PC-3 (cell line): Measurements from ENCODE around the gene GABRG3. TPM values are rescaled to one million over a fixed set of nuclear protein-coding genes. Genes with fewer than 3 reads are reported as not detected.
A peak's percentile ranks its signal among the peaks of the same experiment; 100 is the strongest.

ENCODE experiments used
- ATAC-seq: fragments of 200-7000 bp; cut with Tn5 transposase; 2 replicates; pipeline ENCODE4 v1.9.1; 2020; ENCODE audit warnings: mild to moderate bottlenecking, moderate library complexity
- BruUV-seq: library from RNA; stranded (reverse); fragments of 400-500 nt; replicated peaks from 2 replicates; lab custom pipeline; 2021; lab: Mats Ljungman, UMichigan
- CTCF ChIA-PET: fragments of 300-600 bp; sonication (Branson Sonifier 250); formaldehyde crosslinking; loops from one replicate; lab custom pipeline; 2022; ENCODE audit warnings: antibody characterized with exemption; lab: Charles Lee
- POLR2A ChIA-PET: fragments of 300-600 bp; sonication (Branson Sonifier 250); formaldehyde crosslinking; loops from one replicate; lab custom pipeline; 2022; ENCODE audit warnings: antibody characterized with exemption; ENCODE audit not compliant: unreplicated experiment; lab: Charles Lee
- DNase-seq: peaks from one replicate; pipeline ENCODE4 v3.0.0-alpha.2; 2015
- H2AFZ ChIP-seq: fragments of 300-600 bp; sonication (generic); 2 replicates; pipeline ENCODE4 v1.6.0; 2016; ENCODE audit warnings: antibody characterized with exemption, low read length
- H3F3A ChIP-seq: fragments of 300-600 bp; sonication (generic); one replicate; pipeline ENCODE4 v1.6.0; 2017; ENCODE audit warnings: antibody characterized with exemption, low read length, control low read depth, mild to moderate bottlenecking; ENCODE audit not compliant: unreplicated experiment
- H3K27ac ChIP-seq: fragments of 300-600 bp; sonication (generic); 2 replicates; pipeline ENCODE4 v1.5.1; 2016; ENCODE audit warnings: mild to moderate bottlenecking, low read length
- H3K27me3 ChIP-seq: fragments of 300-600 bp; sonication (generic); 2 replicates; pipeline ENCODE4 v1.6.1; 2016; ENCODE audit warnings: low read length, mixed read lengths
- H3K36me3 ChIP-seq: fragments of 300-600 bp; sonication (generic); 2 replicates; pipeline ENCODE4 v1.6.1; 2016; ENCODE audit warnings: low read depth, mixed run types, low read length, mixed read lengths
- H3K4me1 ChIP-seq: fragments of 300-600 bp; sonication (generic); 2 replicates; pipeline ENCODE4 v1.5.1; 2016; ENCODE audit warnings: low read length; ENCODE audit not compliant: insufficient read depth
- H3K4me2 ChIP-seq: fragments of 300-600 bp; sonication (generic); 2 replicates; pipeline ENCODE4 v1.6.0; 2016; ENCODE audit warnings: low read length
- H3K4me3 ChIP-seq: fragments of 300-600 bp; sonication (generic); 2 replicates; pipeline ENCODE4 v1.5.1; 2016; ENCODE audit warnings: mild to moderate bottlenecking, low read length, mixed read lengths
- H3K79me2 ChIP-seq: fragments of 300-600 bp; sonication (generic); 2 replicates; pipeline ENCODE4 v1.6.1; 2017; ENCODE audit warnings: low read length, mixed read lengths
- H3K9ac ChIP-seq: fragments of 300-600 bp; sonication (generic); 2 replicates; pipeline ENCODE4 v1.6.0; 2016; ENCODE audit warnings: mild to moderate bottlenecking, low read length
- H3K9me2 ChIP-seq: fragments of 300-600 bp; sonication (generic); replicated peaks from 2 replicates; pipeline ENCODE4 v1.6.1; 2016; ENCODE audit warnings: mixed run types, low read length, mixed read lengths
- H3K9me3 ChIP-seq: fragments of 300-600 bp; sonication (generic); 2 replicates; pipeline ENCODE4 v1.6.1; 2016; ENCODE audit warnings: low read length, mixed read lengths
- H4K20me1 ChIP-seq: fragments of 300-600 bp; sonication (generic); 2 replicates; pipeline ENCODE4 v1.6.1; 2016; ENCODE audit warnings: low read length, mixed read lengths
- EZH2 ChIP-seq: fragments of 300-600 bp; sonication (generic); IDR thresholded peaks from one replicate; pipeline ENCODE4 v1.6.1; 2017; ENCODE audit warnings: antibody characterized with exemption, mild to moderate bottlenecking, low read length; ENCODE audit not compliant: unreplicated experiment
- EZH2phosphoT487 ChIP-seq: fragments of 300-600 bp; sonication (generic); IDR thresholded peaks from 2 replicates; pipeline ENCODE4 v1.6.1; 2018; ENCODE audit warnings: mild to moderate bottlenecking, antibody characterized with exemption, low read length, borderline replicate concordance
- intact Hi-C: fragments of 100-400 bp; cut with micrococcal nuclease; formaldehyde crosslinking; loops from 2 replicates; pipeline ENCODE4 v1.9.0; 2023
- total RNA-seq: library from RNA; depleted of rRNA; stranded (reverse); fragments of >200 nt; gene quantifications from 2 replicates; pipeline ENCODE4 v1.2.3, GENCODE V29; 2014; rRNA removed
- TF ChIP-seq, protein P1 (sequence below): fragments of 300-600 bp; sonication (generic); conservative IDR thresholded peaks from 2 replicates; pipeline ENCODE4 v1.5.1; 2017; ENCODE audit warnings: antibody characterized with exemption, low read depth, mild to moderate bottlenecking, low read length

Gene GABRG3
- total RNA-seq, 1 experiment from 2014 or later, result 0.11 TPM

DNA sequence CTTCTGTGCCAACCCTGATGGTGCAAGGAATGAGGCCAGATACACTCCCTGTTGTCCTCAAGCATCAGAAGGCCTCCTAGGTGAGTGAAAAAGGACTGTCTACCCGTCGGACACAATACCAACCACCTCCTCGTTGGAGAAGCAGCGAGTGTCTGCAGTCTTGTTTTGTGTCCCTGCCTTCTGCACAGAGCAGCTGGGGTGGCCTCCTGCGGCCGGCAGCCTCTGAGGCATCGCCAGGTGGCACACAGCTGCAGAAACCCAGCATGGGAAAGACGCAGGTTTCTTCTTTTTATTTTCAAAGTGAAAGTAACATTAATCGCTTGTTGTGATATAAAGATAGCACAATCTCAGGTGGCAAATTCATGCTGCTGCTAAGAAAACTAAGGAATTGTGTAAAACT is 618.3 kb downstream of the GABRG3 start:
- Histone ChIP-seq H4K20me1 (no peaks in the 10 kb centered on the region), H3K9ac (no peak overlapping the region), H3K27ac (no peak overlapping the region), H3K9me3 (0 out of 2 replicates have a peak, but pooled peaks cover 5% of the 10 kb centered on the region), H3K36me3 (no peaks in the 10 kb centered on the region), H3K27me3 (no peaks in the 10 kb centered on the region), H3K4me2 (peak overlapping the region; percentile 28; the same call in 1 of the 2 replicates), H2AFZ (no peak overlapping the region), H3K79me2 (no peaks in the 10 kb centered on the region), H3F3A (no peaks in the 10 kb centered on the region), H3K4me1 (no peaks in the 10 kb centered on the region), H3K9me2 (no peaks in the 10 kb centered on the region), H3K4me3 (peak overlapping the region; percentile 30; the same call in 1 of the 2 replicates)
- no peak for DNase-seq
- ChIA-PET CTCF (no interaction called here), POLR2A (no interaction called here)
- TF ChIP-seq EZH2, result no peak
- no peak for TF ChIP-seq EZH2phosphoT487
- TF ChIP-seq, protein P1, sequence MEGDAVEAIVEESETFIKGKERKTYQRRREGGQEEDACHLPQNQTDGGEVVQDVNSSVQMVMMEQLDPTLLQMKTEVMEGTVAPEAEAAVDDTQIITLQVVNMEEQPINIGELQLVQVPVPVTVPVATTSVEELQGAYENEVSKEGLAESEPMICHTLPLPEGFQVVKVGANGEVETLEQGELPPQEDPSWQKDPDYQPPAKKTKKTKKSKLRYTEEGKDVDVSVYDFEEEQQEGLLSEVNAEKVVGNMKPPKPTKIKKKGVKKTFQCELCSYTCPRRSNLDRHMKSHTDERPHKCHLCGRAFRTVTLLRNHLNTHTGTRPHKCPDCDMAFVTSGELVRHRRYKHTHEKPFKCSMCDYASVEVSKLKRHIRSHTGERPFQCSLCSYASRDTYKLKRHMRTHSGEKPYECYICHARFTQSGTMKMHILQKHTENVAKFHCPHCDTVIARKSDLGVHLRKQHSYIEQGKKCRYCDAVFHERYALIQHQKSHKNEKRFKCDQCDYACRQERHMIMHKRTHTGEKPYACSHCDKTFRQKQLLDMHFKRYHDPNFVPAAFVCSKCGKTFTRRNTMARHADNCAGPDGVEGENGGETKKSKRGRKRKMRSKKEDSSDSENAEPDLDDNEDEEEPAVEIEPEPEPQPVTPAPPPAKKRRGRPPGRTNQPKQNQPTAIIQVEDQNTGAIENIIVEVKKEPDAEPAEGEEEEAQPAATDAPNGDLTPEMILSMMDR, result no peak
- ATAC-seq, result no peak
- BruUV-seq, result no TSS peak
- intact Hi-C loops, result no loop called here

- H3K27ac ChIP-seq, result no peak overlapping the region
- POLR2A ChIA-PET, result no interaction called here
- TF ChIP-seq, protein P1, result no peak
- TF ChIP-seq EZH2phosphoT487, result no peak
- no peak for TF ChIP-seq EZH2
Observed at GRCh38 chr15:27589782-27590181, 618.8 kb downstream of the GABRG3 start.

More at GRCh38 chr15:27589782-27590181, 618.8 kb downstream of the GABRG3 start:
- Histone ChIP-seq H3K4me1 (no peaks in the 10 kb centered on the region), H3K9me3 (0 out of 2 replicates have a peak, but pooled peaks cover 5% of the 10 kb centered on the region), H4K20me1 (no peaks in the 10 kb centered on the region), H3K27me3 (no peaks in the 10 kb centered on the region), H3F3A (no peaks in the 10 kb centered on the region), H3K4me2 (no peak overlapping the region), H3K9ac (no peak overlapping the region), H3K36me3 (no peaks in the 10 kb centered on the region), H2AFZ (no peak overlapping the region), H3K4me3 (no peak overlapping the region), H3K79me2 (no peaks in the 10 kb centered on the region), H3K9me2 (no peaks in the 10 kb centered on the region)
- ATAC-seq (no peak), DNase-seq (no peak)
- CTCF ChIA-PET, result no interaction called here
- intact Hi-C loops, result no loop called here
- no TSS peak for BruUV-seq

Other genes starting within 250 kb of the GABRG3 start
- gene GABRB3, start 198.1 kb upstream of the GABRG3 start, total RNA-seq, result 4.5 and 6.1 TPM in 2 replicates
- not detected in 2 replicates for gene GABRA5, start 104.1 kb upstream of the GABRG3 start, total RNA-seq